ENCODE measurements around the gene RBM26. TPM values are rescaled to one million over a fixed set of nuclear protein-coding genes. Genes with fewer than 3 reads are reported as not detected.

Gene RBM26
- total RNA-seq, 4 donors from 2014 or later: 54.7 to 67.5 (median 56.8) TPM

DNA sequence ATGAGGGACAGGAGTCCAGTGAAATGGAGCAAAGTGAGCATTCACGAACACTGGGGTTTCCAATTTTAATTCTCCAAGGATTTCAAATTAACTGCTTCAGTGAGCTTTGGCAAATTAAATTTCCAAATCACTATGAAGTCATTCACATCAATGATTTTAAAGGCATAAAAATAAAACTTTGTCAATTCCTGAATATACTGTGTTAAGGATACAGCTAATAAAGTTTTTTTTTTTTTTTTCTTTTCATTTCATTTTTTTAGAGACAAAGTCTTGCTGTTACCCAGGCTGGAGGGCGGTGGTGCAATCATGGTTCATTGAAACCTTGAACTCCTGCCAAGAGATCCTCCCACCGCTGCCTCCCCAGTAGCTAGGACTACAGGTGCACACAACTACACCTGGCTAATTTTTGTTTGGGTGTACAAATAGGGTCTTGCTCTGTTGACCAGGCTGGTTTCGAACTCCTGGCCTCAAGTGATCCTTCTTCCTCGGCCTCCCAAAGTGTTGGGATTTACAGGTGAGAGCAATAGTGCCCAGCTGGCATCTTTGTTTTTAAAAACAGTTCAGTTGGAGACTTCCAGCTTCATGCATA, 21.9 kb downstream of the RBM26 start:
- intact Hi-C loops (cut with DNase I): no loop called here
- H3K36me3 ChIP-seq: no peaks in the 10 kb centered on the region
- no peak overlapping the region for H3K27ac ChIP-seq
- 93 to 96% methylated on average over 5 of the region's 5 CpGs for WGBS, 2 donors
- H3K9me3 ChIP-seq: no peaks in the 10 kb centered on the region
- no peaks in the 10 kb centered on the region for H3K27me3 ChIP-seq
- TF ChIP-seq, protein P1, sequence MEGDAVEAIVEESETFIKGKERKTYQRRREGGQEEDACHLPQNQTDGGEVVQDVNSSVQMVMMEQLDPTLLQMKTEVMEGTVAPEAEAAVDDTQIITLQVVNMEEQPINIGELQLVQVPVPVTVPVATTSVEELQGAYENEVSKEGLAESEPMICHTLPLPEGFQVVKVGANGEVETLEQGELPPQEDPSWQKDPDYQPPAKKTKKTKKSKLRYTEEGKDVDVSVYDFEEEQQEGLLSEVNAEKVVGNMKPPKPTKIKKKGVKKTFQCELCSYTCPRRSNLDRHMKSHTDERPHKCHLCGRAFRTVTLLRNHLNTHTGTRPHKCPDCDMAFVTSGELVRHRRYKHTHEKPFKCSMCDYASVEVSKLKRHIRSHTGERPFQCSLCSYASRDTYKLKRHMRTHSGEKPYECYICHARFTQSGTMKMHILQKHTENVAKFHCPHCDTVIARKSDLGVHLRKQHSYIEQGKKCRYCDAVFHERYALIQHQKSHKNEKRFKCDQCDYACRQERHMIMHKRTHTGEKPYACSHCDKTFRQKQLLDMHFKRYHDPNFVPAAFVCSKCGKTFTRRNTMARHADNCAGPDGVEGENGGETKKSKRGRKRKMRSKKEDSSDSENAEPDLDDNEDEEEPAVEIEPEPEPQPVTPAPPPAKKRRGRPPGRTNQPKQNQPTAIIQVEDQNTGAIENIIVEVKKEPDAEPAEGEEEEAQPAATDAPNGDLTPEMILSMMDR (IDR thresholded peaks at IDR 0.05): no peak
- no peak for TF ChIP-seq POLR2A (IDR thresholded peaks at IDR 0.05)
- no peak overlapping the region for H3K4me3 ChIP-seq (replicated peaks in 1 of 3)
- no peak for DNase-seq
- peaks cover 21 to 24% of the 10 kb centered on the region in 2 donors for H3K4me1 ChIP-seq

DNA sequence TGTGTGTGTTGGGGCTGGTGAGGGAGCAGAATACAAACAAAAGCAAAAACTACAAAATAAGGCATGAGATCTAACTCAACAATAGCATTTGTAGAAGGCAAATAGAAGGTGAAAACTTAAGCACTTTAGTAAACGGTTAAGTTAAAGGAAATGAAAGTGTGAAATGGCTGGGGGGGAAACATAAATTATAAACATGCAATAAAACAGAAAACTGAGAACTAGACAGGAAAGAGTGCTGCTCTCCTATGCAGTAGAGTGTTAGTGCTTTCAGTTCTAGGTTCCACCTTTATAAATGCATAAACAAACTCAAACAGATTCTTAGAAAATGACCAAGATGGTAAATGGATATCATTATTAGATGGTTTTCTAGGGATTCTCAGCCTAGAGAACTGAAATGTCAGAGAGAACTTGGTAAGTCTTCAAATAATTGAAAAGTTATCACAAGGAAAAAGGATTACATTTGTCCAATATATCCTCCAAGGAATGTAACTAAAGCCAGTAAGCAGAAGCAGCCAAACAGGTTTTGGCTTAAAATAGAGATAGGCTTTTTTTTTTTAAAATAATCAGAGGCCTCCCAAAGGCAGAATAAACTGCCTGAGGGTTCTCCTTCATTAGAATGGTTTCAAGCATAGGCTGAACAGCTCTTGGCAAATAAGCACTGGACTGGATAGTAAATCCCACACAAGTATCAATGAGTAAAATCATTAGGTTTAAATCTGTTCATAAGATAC, 23.3 kb downstream of the RBM26 start:
- no peaks in the 10 kb centered on the region for H3K9me3 ChIP-seq
- peaks cover under 1 to 6% of the 10 kb centered on the region in 2 donors for H3K36me3 ChIP-seq
- no peaks in the 10 kb centered on the region for H3K27me3 ChIP-seq
- no peak overlapping the region for H3K4me3 ChIP-seq (replicated peaks in 1 of 3)
- DNase-seq: no peak
- WGBS, 2 donors: 32 to 46% methylated on average over 1 of the region's 1 CpG
- peaks cover 18 to 23% of the 10 kb centered on the region in 2 donors for H3K4me1 ChIP-seq
- intact Hi-C loops (cut with DNase I): no loop called here
- H3K27ac ChIP-seq: no peak overlapping the region
- TF ChIP-seq, protein P1 (IDR thresholded peaks at IDR 0.05): no peak
- no peak for TF ChIP-seq POLR2A (IDR thresholded peaks at IDR 0.05)

DNA sequence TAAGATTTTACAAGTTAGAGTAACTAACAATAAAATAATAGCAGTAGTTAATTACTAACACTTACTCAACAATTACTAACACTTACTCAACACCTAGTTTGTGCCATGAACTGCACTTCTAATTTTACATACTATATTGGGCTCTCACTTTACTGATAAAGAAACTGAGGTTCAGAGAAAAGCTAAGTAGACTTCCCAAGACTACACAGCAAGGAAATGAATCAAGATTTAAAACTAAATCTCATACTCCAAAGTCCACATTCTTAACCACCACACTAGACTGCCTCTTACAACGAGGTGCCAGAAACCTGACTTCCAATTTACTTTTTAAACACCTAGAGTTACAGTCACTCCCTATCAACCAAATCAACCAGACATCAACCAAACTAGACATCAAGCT, 25.1 kb downstream of the RBM26 start:
- intact Hi-C loops (cut with DNase I): no loop called here
- H3K4me1 ChIP-seq: peaks cover 6 to 8% of the 10 kb centered on the region in 2 donors
- no peak for DNase-seq
- peaks cover 18 to 20% of the 10 kb centered on the region in 2 donors for H3K36me3 ChIP-seq
- H3K4me3 ChIP-seq (replicated peaks in 1 of 3): no peak overlapping the region
- TF ChIP-seq POLR2A (IDR thresholded peaks at IDR 0.05): no peak
- TF ChIP-seq, protein P1 (IDR thresholded peaks at IDR 0.05): no peak
- WGBS, 2 donors: 44 to 85% methylated on average over 1 of the region's 1 CpG
- no peaks in the 10 kb centered on the region for H3K27me3 ChIP-seq
- no peaks in the 10 kb centered on the region for H3K9me3 ChIP-seq
- H3K27ac ChIP-seq: no peak overlapping the region

DNA sequence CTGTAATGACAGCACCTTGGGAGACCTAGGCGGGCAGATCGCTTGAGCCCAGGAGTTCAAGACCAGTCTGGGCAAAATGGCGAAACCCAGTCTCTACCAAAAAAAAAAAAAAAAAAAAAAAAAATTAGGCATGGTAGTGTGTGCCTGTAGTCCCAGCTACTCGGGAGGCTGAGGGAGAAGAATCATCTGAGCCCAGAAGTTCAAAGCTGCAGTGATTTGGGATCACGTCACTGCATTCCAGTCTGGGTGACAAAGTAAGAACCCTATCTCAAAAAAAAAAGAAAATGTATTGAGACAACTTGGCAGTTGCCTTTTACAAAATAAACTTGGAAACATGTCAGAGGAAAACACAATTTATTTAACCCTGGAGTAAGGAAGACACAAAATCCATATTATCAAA, 26.8 kb downstream of the RBM26 start:
- TF ChIP-seq, protein P1 (IDR thresholded peaks at IDR 0.05): no peak
- no peak for TF ChIP-seq POLR2A (IDR thresholded peaks at IDR 0.05)
- Histone ChIP-seq H3K27ac (no peak overlapping the region), H3K4me1 (no peaks in the 10 kb centered on the region), H3K9me3 (no peaks in the 10 kb centered on the region), H3K4me3 (replicated peaks in 1 of 3) (no peak overlapping the region), H3K27me3 (no peaks in the 10 kb centered on the region), H3K36me3 (peaks cover 22 to 25% of the 10 kb centered on the region in 2 donors)
- DNase-seq: no peak
- 83 to 91% methylated on average over 5 of the region's 5 CpGs for WGBS, 2 donors
- intact Hi-C loops (cut with DNase I): no loop called here

DNA sequence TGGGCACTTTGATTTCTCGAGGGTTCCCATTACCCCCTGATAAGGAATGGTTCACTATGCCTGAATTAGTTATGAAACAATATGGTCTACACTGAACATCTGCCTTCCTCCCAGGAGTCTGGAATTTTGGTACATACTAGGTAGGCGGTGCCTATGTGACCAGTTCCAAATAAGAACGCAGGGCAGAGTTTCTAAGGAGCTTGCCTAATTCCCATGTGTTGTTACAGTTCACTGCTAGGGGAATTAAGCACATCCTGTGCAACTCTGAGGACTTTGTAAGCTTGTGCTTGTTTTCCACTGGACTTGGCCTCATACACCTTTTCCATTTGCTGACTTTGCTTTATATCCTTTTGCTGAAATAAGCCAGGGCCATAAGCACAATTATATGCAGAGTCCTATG, 29.2 kb downstream of the RBM26 start:
- DNase-seq: no peak
- H3K36me3 ChIP-seq: peaks cover 25 to 26% of the 10 kb centered on the region in 2 donors
- H3K27me3 ChIP-seq: no peaks in the 10 kb centered on the region
- 94 to 97% methylated on average over 3 of the region's 3 CpGs for WGBS, 2 donors
- H3K27ac ChIP-seq: no peak overlapping the region
- intact Hi-C loops (cut with DNase I): no loop called here
- no peaks in the 10 kb centered on the region for H3K9me3 ChIP-seq
- H3K4me3 ChIP-seq (replicated peaks in 1 of 3): no peak overlapping the region
- H3K4me1 ChIP-seq: no peaks in the 10 kb centered on the region
- TF ChIP-seq, protein P1 (IDR thresholded peaks at IDR 0.05): no peak
- no peak for TF ChIP-seq POLR2A (IDR thresholded peaks at IDR 0.05)

Measured in thyroid gland (tissue), 4 donors.